ENCODE measurements around the gene LAGE3. TPM values are rescaled to one million over a fixed set of nuclear protein-coding genes. Genes with fewer than 3 reads are reported as not detected.

The LAGE3 gene
- total and polyA plus RNA-seq, 2 of the 13 experiments (the other 11 are each of a cell fraction or from before 2014, with no cell fraction given) = 7.6 to 12.7 TPM

DNA sequence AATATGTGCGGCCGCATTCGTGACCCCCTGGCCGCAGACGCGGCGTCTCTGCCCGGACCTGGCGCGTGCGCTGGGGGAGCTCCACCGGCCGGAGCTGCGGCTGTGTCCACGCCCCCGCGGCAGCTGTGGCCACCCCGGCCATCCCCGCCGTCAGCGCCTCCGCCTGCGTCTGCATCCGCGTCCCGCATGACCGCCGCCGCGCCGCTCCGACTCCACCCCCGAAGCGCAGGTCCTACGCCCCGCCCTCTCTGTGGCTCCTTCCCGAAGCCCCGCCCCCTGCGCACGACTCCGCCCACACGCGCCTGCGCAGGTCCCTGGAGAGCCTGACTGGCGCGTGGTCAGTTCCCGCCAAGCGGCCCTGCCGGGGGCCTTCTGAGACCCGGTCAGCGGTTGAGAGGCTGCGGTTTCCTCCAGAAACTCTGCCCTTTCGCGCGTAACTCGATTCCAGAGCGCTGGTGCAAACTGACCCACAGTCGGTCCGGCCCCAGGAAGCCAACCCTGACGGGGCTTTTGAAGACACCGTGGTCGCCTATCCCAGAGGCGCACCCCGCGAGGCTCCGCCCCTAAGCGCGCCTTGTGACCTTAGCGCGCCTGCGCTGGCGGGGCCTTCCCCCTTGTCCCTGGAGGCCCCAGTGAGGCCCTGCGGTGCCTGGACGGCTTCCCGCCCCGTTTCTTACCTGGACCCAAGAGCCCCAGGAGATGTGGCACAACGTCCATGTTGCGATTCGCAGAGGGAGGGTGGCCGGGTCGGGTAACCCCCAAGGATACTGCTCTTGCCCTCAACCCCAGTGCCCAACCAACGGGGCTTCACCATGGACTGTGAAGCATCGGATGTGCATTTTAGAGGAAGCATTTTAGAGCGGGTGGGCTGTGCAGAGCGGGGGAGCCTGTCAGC is at the start of gene LAGE3 (continued):
- TF ChIP-seq ZNF780A (CRISPR knock-in tag; IDR thresholded peaks at IDR 0.05) (no peak), BORCS8-MEF2B (CRISPR knock-in tag; IDR thresholded peaks at IDR 0.05) (peak; percentile 83), ATF1 (CRISPR knock-in tag; IDR thresholded peaks at IDR 0.05) (no peak), ZNF232 (CRISPR knock-in tag; IDR thresholded peaks at IDR 0.05; ENCODE audit: borderline replicate concordance) (0 out of 2 replicates have a peak, but pooled peaks have one; percentile 63), ZFY (CRISPR knock-in tag; IDR thresholded peaks at IDR 0.05) (peak; percentile 57), NR2C2 (CRISPR knock-in tag; IDR thresholded peaks at IDR 0.05; ENCODE audit: borderline replicate concordance) (0 out of 2 replicates have a peak, but pooled peaks have one; percentile 26), JUN (CRISPR knock-in tag; IDR thresholded peaks at IDR 0.05) (0 out of 2 replicates have a peak, but pooled peaks have one; percentile 34), TBX3 (IDR thresholded peaks at IDR 0.05; ENCODE audit: borderline replicate concordance) (no peak), MXI1 (IDR thresholded peaks at IDR 0.05; ENCODE audit: borderline replicate concordance, low read depth, low read length) (peak; percentile 70; the same call in 1 of the 3 replicates), ZNF605 (CRISPR knock-in tag; IDR thresholded peaks at IDR 0.05) (peak; percentile 89), ZNF160 (CRISPR knock-in tag; IDR thresholded peaks at IDR 0.05) (peak; percentile 39; the same call in 1 of the 2 replicates), ZNF460 (CRISPR knock-in tag; IDR thresholded peaks at IDR 0.05; ENCODE audit: borderline replicate concordance) (no peak), MEIS2 (CRISPR knock-in tag; IDR thresholded peaks at IDR 0.05) (0 out of 2 replicates have a peak, but pooled peaks have one; percentile 37), HNRNPK (IDR thresholded peaks at IDR 0.05; ENCODE audit: low read depth, low read length, poor library complexity, severe bottlenecking) (peak; percentile 52)
- TF ChIP-seq, protein P1, sequence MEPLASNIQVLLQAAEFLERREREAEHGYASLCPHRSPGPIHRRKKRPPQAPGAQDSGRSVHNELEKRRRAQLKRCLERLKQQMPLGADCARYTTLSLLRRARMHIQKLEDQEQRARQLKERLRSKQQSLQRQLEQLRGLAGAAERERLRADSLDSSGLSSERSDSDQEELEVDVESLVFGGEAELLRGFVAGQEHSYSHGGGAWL (CRISPR knock-in tag; IDR thresholded peaks at IDR 0.05) = peak; percentile 50; the same call in 1 of the 2 replicates
- TF ChIP-seq, protein P2, sequence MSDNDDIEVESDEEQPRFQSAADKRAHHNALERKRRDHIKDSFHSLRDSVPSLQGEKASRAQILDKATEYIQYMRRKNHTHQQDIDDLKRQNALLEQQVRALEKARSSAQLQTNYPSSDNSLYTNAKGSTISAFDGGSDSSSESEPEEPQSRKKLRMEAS (IDR thresholded peaks at IDR 0.05) = peak; percentile 97
- TF ChIP-seq, protein P3, sequence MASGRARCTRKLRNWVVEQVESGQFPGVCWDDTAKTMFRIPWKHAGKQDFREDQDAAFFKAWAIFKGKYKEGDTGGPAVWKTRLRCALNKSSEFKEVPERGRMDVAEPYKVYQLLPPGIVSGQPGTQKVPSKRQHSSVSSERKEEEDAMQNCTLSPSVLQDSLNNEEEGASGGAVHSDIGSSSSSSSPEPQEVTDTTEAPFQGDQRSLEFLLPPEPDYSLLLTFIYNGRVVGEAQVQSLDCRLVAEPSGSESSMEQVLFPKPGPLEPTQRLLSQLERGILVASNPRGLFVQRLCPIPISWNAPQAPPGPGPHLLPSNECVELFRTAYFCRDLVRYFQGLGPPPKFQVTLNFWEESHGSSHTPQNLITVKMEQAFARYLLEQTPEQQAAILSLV (CRISPR knock-in tag; IDR thresholded peaks at IDR 0.05; ENCODE audit: borderline replicate concordance) = peak; percentile 60; the same call in 1 of the 2 replicates
- TF ChIP-seq, protein P4, sequence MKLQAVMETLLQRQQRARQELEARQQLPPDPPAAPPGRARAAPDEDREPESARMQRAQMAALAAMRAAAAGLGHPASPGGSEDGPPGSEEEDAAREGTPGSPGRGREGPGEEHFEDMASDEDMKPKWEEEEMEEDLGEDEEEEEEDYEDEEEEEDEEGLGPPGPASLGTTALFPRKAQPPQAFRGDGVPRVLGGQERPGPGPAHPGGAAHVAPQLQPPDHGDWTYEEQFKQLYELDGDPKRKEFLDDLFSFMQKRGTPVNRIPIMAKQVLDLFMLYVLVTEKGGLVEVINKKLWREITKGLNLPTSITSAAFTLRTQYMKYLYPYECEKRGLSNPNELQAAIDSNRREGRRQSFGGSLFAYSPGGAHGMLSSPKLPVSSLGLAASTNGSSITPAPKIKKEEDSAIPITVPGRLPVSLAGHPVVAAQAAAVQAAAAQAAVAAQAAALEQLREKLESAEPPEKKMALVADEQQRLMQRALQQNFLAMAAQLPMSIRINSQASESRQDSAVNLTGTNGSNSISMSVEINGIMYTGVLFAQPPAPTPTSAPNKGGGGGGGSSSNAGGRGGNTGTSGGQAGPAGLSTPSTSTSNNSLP (IDR thresholded peaks at IDR 0.05; ENCODE audit: low read depth, low read length) = no peak
- TF ChIP-seq, protein P5, sequence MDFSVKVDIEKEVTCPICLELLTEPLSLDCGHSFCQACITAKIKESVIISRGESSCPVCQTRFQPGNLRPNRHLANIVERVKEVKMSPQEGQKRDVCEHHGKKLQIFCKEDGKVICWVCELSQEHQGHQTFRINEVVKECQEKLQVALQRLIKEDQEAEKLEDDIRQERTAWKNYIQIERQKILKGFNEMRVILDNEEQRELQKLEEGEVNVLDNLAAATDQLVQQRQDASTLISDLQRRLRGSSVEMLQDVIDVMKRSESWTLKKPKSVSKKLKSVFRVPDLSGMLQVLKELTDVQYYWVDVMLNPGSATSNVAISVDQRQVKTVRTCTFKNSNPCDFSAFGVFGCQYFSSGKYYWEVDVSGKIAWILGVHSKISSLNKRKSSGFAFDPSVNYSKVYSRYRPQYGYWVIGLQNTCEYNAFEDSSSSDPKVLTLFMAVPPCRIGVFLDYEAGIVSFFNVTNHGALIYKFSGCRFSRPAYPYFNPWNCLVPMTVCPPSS (IDR thresholded peaks at IDR 0.05) = no peak
- TF ChIP-seq, protein P6, sequence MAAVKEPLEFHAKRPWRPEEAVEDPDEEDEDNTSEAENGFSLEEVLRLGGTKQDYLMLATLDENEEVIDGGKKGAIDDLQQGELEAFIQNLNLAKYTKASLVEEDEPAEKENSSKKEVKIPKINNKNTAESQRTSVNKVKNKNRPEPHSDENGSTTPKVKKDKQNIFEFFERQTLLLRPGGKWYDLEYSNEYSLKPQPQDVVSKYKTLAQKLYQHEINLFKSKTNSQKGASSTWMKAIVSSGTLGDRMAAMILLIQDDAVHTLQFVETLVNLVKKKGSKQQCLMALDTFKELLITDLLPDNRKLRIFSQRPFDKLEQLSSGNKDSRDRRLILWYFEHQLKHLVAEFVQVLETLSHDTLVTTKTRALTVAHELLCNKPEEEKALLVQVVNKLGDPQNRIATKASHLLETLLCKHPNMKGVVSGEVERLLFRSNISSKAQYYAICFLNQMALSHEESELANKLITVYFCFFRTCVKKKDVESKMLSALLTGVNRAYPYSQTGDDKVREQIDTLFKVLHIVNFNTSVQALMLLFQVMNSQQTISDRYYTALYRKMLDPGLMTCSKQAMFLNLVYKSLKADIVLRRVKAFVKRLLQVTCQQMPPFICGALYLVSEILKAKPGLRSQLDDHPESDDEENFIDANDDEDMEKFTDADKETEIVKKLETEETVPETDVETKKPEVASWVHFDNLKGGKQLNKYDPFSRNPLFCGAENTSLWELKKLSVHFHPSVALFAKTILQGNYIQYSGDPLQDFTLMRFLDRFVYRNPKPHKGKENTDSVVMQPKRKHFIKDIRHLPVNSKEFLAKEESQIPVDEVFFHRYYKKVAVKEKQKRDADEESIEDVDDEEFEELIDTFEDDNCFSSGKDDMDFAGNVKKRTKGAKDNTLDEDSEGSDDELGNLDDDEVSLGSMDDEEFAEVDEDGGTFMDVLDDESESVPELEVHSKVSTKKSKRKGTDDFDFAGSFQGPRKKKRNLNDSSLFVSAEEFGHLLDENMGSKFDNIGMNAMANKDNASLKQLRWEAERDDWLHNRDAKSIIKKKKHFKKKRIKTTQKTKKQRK (IDR thresholded peaks at IDR 0.05; ENCODE audit: low read length) = no peak
